ENCODE measurements around the gene RNF115. TPM values are rescaled to one million over a fixed set of nuclear protein-coding genes. Genes with fewer than 3 reads are reported as not detected.
A peak's percentile ranks its signal among the peaks of the same experiment; 100 is the strongest.

Gene RNF115
- 48.2 TPM for total RNA-seq
- long read RNA-seq, full-length matches to known transcripts = 28 of 131 reads
- long read RNA-seq, partial matches to known transcripts = 36 of 131 reads
- long read RNA-seq, other reads (novel, unspliced or antisense) = 67 of 131 reads

GRCh38 chr1:145823565-145824498, at the start of gene RNF115, which contains the start of gene POLR3C:
Gene RNF115, minus strand, starts transcription at chr1:145824095. Its CDS starts 222 bp downstream, at chr1:145823873.
Gene POLR3C, plus strand, starts transcription at chr1:145824200. Its CDS starts 1,577 bp downstream, at chr1:145825777.
- ATAC-seq (peak; percentile 97), DNase-seq (peak; percentile 96)
- intact Hi-C loops (cut with micrococcal nuclease) = no loop called here

- ATAC-seq (peak; percentile 92), DNase-seq (peak; percentile 78)
- intact Hi-C loops (cut with micrococcal nuclease) = no loop called here
Observed at GRCh38 chr1:145871994-145872924, 48.4 kb upstream of the RNF115 start.

- DNase-seq = no peak
- intact Hi-C loops (cut with micrococcal nuclease) = no loop called here
- ATAC-seq = no peak
Observed at GRCh38 chr1:145868232-145868631, 44.3 kb upstream of the RNF115 start.

GRCh38 chr1:145863282-145864018, 39.6 kb upstream of the RNF115 start:
- intact Hi-C loops (cut with micrococcal nuclease) = no loop called here
- DNase-seq (peak; percentile 34), ATAC-seq (no peak)

- intact Hi-C loops (cut with micrococcal nuclease) = no loop called here
- peak; percentile 90 for ATAC-seq
- peak; percentile 95 for DNase-seq
Observed at GRCh38 chr1:145859491-145860023, 35.7 kb upstream of the RNF115 start.

GRCh38 chr1:145858901-145859490, 35.1 kb upstream of the RNF115 start, which contains the start of gene PIAS3:
Gene PIAS3, minus strand, starts transcription at chr1:145859081. Its CDS starts 91 bp downstream, at chr1:145858990.
- peak; percentile 95 for ATAC-seq
- intact Hi-C loops (cut with micrococcal nuclease) = no loop called here
- peak; percentile 98 for DNase-seq

GRCh38 chr1:145858238-145858900, 34.5 kb upstream of the RNF115 start:
- peak; percentile 70 for DNase-seq
- intact Hi-C loops (cut with micrococcal nuclease) = no loop called here
- peak; percentile 31 for ATAC-seq

- intact Hi-C loops (cut with micrococcal nuclease) = no loop called here
- no peak for DNase-seq
- no peak for ATAC-seq
Observed at GRCh38 chr1:145857170-145857569, 33.3 kb upstream of the RNF115 start.

- ATAC-seq (no peak), DNase-seq (no peak)
- intact Hi-C loops (cut with micrococcal nuclease) = no loop called here
Observed at GRCh38 chr1:145855426-145855948, 31.6 kb upstream of the RNF115 start.

GRCh38 chr1:145849356-145850160, 25.7 kb upstream of the RNF115 start:
- ATAC-seq (no peak), DNase-seq (no peak)
- intact Hi-C loops (cut with micrococcal nuclease) = loop anchor here (5.0 to 10.0 kb wide), 2 partner anchors 65 to 163 kb away; partner anchors contain the start of genes ITGA10 and PEX11B

GRCh38 chr1:145847827-145848226, 23.9 kb upstream of the RNF115 start:
- no peak for DNase-seq
- ATAC-seq = no peak
- intact Hi-C loops (cut with micrococcal nuclease) = loop anchor here (5.0 to 10.0 kb wide), 2 partner anchors 67 to 164 kb away; partner anchors contain the start of genes ITGA10 and PEX11B

GRCh38 chr1:145846201-145846612, 22.3 kb upstream of the RNF115 start:
- ATAC-seq = peak; percentile 55

GRCh38 chr1:145845514-145846161, 21.7 kb upstream of the RNF115 start, which contains the start of gene NUDT17:
Gene NUDT17, plus strand, starts transcription at chr1:145845630. Its CDS starts 11 bp downstream, at chr1:145845641.
- peak; percentile 89 for ATAC-seq
- peak; percentile 90 for DNase-seq
- intact Hi-C loops (cut with micrococcal nuclease) = loop anchor here (5.0 to 10.0 kb wide), 2 partner anchors 69 to 167 kb away; partner anchors contain the start of genes ITGA10 and PEX11B

More at GRCh38 chr1:145846201-145846612, 22.3 kb upstream of the RNF115 start:
- DNase-seq = no peak
- intact Hi-C loops (cut with micrococcal nuclease) = loop anchor here (5.0 to 10.0 kb wide), 2 partner anchors 69 to 166 kb away; partner anchors contain the start of genes ITGA10 and PEX11B

GRCh38 chr1:145845144-145845513, 21.2 kb upstream of the RNF115 start:
- DNase-seq = no peak
- ATAC-seq = peak; percentile 39
- intact Hi-C loops (cut with micrococcal nuclease) = loop anchor here (5.0 to 10.0 kb wide), 2 partner anchors 70 to 167 kb away; partner anchors contain the start of genes ITGA10 and PEX11B

- ATAC-seq (no peak), DNase-seq (no peak)
- intact Hi-C loops (cut with micrococcal nuclease) = loop anchor here (10.0 kb wide), 1 partner anchor 72 kb away; the partner anchor contains the start of genes ITGA10 and PEX11B
Observed at GRCh38 chr1:145843031-145843430, 19.1 kb upstream of the RNF115 start.

Measured in left ventricle myocardium superior (tissue), 1 donor.